GM21390 (cell line): ENCODE results near the gene CMSS1.

Source experiments
- ATAC-seq: cut with Tn5 transposase; IDR thresholded peaks from one replicate; pipeline ENCODE4 v1.9.1; 2021; ENCODE audit not compliant: unreplicated experiment

Gene CMSS1

DNA sequence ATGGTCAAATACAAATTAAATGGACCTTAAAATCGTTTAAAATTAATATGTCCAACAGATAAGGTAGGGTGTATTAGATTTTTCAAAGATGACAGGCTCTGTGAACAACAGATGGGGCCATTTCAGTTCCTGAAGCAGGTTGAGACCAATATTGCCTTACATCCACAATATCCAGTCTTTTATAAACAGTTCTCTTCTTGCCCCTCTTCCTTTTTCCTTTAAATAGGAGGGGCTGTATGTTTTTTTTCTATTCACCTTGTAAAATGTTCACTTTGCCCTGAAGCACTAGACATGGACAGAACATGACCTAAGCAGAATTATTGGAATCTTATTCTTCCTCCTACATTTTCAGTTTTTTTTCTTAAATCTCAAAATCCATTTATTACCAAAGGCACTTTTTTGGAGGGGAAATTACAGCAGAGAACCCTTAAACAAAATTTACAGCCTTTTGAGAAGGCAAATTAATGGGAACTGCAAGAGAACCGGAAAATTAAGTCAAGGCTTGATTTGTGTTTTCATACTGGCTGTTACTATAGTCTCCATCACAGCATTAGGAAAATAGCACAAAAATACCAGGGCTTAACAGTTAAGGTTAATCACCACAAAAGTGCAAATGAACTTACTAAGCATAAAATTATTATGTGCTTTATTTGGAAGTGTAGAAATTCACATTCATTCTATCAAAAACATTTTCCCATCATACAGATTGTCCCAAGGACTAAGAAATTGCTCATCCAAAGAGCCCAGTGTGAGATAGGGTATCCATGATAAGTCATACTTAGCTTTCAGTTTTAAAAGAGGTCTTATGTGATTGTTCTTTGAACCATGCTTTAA is 55.8 kb downstream of the CMSS1 start:
- no peak for ATAC-seq

DNA sequence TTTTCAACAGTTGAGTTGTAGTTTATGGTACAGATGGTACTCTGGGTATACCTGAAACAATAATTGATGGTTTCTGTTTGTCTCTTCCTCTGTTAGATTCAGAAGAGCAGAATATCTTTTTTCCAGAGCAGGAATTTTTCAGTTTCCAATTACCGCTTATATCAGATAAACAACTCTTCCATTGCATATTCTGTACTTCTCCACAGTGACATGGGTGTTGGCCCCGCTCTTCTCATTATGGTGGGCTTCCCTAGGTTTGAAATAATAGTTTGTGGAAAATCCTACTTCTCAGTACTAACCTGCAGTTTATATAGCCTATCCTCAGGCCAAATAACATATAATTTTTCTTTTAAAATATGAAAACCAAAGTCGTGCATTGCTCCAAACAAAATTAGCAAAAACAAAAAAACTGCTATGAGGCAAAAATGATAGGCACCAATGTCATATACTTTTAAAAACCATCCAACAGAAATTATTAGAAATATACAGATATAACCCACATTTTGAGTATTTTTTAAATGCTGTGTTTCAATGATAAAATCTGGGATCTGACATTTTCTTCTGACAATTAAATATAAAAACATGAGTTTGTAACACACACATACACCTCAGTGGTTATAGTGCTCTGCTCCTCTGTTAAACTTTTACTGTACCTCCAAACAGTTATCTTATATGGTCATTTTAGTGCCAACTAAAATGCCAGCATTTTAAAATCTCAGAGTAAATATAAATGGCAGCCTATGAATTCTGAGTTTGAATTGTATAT is 56.8 kb downstream of the CMSS1 start:
- no peak for ATAC-seq

DNA sequence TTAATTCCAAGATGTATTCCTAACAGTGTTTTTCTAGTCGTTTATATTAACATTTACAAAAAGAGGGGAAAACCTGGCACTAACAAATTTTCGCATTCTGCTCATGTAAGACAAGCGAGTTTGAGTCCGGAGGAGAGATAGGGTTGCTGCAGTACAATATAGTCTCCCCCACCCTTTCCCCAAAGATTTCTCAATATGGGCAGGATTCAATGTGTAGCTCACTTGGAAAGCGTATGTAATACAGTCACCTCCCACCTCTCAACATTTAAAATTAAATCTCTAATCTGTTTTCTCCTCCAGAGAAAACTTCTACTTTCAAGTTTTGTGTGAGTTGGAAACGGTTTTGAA is 57.9 kb downstream of the CMSS1 start:
- ATAC-seq, result no peak

DNA sequence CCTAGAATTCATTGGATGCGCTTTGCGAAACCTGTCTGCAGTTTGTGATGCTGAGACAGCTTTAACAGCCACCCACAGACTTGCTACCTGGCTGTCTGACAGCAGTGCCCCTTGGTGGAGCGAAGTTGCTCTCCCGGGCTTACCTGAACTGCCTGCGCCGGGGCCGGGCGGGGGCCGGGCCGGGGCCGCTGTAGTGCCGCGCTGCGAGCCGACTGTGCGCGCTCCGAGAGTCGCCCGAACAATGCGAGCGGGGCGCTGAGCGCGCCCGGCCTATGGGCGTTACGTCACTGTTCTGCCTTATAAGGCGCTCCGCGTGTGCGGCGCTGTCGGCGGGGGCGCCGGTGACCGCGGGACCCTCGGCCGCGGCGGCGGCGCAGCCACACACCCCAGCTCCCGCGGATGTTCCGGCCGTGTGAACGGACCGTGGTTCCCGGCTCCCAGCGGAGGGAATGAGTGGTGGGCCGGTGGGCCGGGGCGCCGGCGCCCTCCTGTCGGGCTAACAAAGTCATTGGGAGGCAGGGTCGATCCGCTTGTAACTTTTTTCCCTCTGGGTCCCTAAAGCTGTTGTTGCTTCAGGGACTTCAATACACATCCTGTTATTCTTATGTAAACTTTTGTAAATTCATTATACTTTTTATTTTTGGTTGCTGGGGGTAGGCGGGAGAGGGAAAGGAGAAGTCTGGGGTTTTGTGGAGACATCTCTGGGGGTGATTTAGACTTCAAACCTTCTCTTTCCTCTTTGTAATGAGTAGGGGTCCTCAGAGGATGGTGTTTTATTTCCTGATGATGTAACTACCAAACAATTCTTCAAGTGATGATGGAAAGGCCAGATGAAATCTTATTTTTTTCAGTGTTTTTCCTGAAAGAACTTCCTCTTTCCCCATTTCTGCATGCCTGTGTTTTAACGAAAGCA is 58.5 kb downstream of the CMSS1 start:
- peak; percentile 81 for ATAC-seq

DNA sequence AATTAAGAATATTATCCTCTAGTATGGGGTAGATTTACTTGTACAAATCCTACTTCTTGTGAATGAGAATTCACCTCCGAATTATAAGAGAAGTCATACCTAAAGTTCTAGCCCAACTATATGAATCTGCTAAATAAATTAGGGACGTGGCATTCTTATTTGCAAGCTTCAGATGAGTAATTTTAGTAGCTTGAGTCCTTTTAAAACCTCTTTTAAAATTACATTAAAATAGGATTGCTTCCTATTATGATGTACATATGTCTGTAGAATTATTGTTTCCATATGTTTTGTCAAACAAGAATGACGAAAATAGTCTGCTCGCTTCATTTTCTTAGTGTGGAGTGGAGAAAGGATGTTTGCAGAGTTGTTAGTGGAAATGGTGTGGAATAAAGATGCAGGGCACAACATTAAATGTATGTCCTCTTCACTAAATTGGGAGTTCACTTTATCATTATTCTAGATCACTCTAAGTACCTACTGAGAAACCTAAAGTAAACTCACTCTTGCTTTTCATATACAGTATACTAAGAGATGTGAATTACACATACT is 59.4 kb downstream of the CMSS1 start:
- ATAC-seq, result no peak

DNA sequence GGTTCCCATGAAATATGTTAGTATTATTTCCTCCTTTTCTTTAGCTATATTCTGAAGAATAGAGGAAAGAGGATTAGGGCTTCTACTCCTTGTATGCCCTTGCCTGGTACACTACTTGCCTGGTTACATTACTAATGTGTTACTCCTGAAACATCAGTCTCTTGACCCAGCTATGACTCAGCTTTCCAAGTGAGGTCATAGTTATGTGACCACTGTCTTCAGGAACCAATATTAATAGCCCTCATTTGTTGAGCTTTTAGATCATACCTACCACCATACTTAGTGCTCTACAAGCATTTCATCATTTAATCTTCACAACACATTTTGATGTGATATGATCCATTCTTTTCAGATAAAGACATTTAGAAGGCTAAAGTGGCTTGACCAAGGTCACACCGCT is 60.3 kb downstream of the CMSS1 start:
- ATAC-seq, result no peak

DNA sequence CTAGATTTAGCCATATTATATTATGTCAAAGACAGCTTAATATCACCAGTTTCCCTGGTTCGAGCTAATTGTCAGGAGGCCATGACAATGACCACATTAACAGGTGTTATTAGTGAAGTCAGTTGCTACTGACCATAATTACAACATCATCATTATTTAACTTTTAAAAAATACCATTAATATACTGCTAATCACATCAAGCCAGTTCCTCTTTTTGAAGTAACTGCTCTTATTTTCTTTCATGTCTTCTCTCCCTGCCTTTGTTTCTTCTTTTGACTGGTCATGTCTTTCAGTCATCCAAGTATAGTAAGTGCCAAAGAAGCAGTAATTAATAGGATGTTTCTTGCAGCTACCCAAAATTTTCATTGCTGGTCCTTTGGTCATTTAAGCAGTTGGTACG is 61.6 kb downstream of the CMSS1 start:
- no peak for ATAC-seq

DNA sequence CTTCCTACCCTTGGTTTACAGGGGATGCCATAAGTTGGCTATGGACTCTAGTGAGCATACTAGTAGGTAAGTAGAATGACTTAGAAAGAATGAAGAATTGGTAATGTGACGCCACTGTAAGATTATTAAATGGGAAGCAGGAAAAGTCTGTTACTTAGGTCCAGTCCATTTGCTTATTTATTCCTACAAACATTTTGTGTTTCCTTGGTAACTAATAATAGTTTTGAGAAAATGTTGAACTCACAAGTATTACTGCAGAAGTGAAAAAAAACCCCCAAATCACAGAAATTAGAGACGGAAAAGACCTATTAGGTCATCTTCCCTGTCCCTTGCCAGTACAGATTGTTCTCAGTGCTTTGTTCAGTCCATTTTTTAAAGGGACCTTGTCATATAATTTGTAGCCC is 63.5 kb downstream of the CMSS1 start:
- no peak for ATAC-seq

DNA sequence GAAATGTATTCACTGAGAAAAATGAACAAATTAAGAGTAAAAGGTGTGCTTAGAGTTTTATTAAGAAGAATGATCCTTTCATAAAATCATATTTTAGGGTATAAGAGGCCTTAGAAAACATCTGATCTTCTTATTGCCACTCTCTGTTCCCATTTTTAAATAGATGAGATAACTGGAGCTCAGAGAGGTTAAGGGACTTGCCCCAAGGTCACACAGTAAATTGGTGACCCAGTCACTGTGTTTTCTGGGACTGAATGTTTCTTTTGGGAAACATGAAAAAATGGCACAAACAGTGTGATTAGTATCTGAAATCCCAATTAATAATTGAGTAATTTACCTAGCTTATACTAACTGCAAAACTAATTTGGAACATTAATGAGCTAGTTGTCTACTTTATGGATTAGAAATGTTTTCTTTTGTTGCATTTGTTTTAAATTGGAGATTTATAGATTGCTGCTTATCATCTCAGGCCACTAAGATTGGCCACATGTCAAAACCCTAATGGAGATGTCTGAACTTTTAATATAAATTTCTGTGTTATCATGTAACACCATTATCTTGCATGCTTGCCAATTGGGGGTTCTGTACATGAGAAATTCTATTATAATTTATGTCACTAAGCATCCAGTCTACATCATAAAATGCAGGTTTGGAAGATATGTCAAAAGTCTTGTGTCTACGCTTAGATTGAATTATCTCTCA is 64.9 kb downstream of the CMSS1 start:
- no peak for ATAC-seq

DNA sequence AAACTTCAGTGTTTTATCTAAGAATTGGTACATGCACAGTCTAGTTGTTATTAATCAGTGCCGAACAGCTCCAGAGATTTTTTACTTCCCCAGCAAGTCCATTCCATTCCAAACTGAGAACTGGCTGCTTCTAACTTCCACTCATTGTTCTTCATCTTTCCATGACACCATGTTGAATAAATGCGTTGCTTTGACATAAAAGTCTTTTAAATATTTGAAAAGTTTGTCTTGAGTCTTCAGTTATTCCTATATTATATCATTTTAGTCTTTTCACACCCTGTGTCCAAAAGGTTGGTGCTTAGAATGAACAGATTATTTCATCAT is 65.4 kb downstream of the CMSS1 start:
- ATAC-seq, result no peak

DNA sequence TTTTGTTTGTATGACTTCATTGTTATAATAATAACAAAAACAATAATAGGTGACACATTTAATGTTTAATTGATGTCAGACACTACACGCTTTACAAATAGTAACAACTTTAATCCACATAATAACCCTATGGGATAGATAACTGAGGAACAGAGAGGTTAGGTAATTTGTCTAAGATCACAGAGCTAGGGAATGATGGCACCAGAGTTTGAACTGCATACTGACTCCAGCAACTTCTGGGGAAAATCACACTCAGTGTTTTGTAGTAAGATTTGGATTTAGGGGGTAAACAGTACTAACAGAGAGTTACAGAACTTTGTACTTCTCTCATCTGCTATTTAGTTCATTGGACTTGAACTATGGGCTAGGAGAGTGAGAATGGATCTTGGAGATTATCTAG is 66.0 kb downstream of the CMSS1 start:
- ATAC-seq, result no peak

DNA sequence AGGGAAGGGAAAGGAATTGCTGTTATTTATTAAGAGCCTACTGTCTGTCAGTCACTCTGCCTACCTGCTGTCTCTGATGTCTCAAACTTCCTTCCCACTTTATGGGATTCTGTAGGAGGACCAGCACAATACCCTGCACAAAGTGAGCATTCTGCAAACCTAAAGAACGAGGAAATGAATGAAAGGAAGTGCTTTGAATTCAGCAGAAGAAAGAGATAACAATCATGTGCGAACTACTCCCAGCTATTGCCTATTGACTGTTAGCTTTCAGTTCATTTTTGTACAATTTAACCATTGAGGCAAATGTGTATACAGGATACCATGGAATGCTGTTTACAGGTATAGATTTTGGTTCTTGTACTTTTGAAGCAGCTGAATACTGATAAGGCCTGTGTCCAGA is 66.8 kb downstream of the CMSS1 start:
- ATAC-seq, result no peak

DNA sequence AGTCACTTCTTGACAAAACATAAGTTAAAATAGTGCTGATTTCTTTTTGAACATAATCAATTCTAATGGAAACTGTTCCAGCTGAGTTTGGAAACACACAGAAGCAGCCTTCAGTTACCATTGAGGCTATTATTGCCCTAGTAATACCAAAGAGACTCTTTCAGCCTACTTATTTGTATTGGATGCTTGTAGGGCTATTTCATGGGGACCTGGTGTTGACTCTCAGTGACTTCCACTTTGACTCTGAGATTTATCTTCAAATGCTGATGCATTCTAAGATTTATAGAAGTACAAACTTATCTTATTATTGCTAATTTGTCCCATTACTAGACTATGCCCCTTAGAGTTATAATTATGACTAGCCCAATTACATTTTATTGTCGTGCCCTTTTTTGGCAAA is 67.4 kb downstream of the CMSS1 start:
- no peak for ATAC-seq

DNA sequence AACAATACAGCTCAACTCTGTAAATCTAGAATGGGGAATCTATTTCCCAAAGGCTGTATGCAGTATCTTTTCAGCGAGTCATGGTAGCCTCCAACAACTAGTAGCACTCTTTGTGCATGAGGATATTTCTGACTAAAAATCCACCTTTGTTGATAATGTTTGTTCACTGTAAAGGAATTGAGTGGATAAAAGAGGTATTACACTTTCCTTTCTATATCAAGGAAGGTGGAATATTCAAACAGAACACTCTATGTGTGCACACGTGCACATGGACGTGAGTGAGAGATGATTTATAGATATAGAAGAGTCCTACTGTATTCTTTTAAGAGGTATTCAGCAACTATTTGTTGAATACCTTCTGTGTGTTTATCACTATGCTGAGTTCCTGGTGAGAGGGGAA is 68.2 kb downstream of the CMSS1 start:
- no peak for ATAC-seq

DNA sequence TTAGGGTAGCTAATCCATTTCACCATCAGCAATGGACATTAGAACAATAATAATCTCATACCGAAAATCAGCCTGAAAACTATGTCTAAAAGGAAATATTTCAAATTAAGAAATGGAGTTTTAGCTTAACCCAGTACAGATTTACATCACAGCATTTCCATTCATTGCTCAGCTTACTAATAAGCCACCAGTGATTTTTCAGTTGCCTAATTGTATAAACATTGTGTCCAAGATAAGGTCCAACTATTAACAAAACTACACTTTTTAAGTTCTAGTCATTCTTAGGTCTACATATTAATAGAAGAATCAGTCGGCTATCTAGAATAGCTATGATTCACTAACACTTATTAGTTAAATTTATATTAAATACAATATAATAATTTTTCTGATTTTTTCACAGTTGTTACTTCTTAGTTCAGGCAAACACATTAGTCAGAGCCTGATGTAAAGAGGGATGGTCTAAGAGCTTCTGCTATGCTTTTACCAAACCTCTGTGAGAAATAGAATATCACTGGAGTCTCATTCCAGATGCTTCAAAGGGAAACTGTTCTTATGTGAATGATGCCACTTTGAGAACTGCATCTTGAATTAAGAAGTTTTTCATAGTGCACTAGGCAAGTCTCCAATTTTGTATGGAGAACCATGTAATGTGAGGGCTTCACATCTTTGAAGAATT is 74.1 kb downstream of the CMSS1 start:
- ATAC-seq, result no peak

DNA sequence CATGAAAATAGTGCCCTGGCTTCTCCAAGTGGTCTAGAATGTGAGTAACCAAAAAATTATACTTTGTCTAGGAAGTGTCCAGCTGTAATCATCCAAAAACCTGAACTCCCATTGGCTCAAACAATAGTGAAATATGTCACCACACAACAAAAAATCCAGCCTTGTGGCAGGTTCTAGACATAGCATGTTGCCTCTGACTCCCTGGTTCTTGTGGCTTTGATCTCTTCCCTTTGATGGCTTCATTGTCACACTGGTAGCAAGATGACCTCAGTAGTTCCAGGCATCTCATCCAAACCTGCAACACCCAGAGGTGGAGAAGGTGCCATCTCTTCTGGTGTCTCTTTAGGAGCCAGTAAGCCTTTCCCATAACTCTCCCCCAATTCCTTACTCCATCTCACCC is 74.7 kb downstream of the CMSS1 start:
- ATAC-seq, result no peak

DNA sequence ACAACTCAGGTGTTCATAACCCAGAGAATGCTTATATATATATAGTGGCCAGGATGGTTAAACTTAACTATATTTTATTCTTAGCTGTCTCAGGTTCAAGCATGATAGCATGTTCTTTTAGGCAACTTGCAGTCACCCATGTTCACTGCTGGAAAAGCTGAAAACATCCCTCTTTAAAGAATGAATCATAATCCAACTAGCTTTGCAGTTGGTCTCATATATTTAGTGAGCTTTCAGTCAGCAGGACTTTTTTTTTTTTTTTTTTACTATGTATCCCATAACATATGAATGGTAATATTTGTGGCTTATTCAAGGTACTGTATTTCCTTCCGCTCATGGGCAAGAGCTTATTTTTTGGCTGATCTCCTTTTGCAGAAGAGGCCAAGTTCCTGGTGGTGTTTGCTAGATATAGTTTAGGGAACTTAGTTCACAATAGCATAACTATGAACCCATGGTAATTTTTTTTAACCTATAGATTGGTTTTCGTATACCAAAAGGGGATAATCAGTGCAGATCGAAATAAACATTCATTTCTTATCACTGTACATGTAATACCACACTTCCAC is 77.6 kb downstream of the CMSS1 start:
- ATAC-seq, result no peak

DNA sequence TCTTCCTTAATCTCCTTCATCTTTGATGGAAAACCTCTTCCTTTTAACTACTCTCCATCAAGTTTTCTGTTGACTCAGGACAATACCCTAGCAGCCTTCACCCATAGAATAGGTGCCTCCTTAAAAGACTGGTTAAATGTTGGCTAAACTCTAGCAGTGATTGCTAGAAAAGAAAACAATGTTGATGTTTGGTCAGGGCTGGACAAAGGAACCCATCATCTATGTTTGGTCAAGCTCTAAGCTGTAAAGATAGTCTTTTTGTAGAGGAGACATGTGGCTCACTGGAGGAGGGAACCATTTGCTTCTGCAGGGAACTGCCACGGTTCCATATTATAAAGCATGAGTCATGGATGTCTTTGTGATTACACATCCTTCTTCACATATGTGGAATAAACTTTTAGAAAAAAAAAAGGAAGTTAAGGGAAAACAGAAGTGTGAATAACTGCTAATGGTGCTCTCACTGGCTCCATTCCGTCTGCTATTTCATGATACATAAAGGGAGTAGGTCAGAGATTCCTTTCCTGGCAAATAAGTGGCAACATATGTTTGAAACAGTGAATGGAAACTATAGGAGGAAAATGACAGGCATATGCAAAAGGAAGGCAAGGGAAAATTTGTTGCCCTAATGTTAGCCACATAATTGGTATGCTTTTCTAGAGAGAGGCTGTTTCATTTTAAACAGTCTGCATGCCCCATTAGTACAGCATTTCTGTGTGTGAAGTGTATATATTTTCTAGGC is 78.2 kb downstream of the CMSS1 start:
- no peak for ATAC-seq

DNA sequence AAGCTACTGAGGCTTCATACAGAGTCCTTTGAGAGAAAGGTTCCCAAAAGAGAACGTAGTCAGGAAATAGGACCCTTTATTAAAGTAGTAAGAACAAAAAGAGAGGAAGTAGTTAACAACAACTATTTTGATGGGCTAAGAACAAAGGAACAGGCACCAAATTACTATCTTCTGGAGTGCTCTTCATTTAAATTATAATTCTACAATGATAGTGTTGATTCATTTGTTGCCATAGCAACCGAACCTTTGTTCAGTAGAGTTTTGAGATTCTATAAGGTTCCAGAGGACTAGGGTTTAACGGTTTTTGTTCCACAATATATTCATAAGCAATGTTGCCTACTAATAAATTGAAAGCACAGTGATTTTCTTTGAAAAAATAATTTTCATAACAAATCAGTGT is 78.8 kb downstream of the CMSS1 start:
- no peak for ATAC-seq
